GM10248 (cell line): ENCODE results near the gene MEN1.

Experiments
- CTCF ChIA-PET: fragments of 300-600 bp; sonication (Branson Sonifier 250); formaldehyde crosslinking; extraction: SDS; loops from one replicate; lab custom pipeline; 2021; ENCODE audit warnings: antibody characterized with exemption; lab: Yijun Ruan, JAX
- POLR2A ChIA-PET: fragments of 350-650 bp; sonication (Branson Sonifier 250); formaldehyde crosslinking; extraction: SDS; loops from one replicate; lab custom pipeline; 2020; ENCODE audit warnings: antibody characterized with exemption; lab: Yijun Ruan, JAX
- DNase-seq: peaks from one replicate; pipeline ENCODE4 v3.0.0; 2012; ENCODE audit errors: extremely low spot score
- TF ChIP-seq, protein P1 (sequence below): IDR thresholded peaks from 2 replicates; pipeline ENCODE4 v1.5.1; 2012; ENCODE audit warnings: mild to moderate bottlenecking, low read depth; ENCODE audit errors: extremely low read depth, missing control alignments, control extremely low read depth

MEN1 gene

DNA sequence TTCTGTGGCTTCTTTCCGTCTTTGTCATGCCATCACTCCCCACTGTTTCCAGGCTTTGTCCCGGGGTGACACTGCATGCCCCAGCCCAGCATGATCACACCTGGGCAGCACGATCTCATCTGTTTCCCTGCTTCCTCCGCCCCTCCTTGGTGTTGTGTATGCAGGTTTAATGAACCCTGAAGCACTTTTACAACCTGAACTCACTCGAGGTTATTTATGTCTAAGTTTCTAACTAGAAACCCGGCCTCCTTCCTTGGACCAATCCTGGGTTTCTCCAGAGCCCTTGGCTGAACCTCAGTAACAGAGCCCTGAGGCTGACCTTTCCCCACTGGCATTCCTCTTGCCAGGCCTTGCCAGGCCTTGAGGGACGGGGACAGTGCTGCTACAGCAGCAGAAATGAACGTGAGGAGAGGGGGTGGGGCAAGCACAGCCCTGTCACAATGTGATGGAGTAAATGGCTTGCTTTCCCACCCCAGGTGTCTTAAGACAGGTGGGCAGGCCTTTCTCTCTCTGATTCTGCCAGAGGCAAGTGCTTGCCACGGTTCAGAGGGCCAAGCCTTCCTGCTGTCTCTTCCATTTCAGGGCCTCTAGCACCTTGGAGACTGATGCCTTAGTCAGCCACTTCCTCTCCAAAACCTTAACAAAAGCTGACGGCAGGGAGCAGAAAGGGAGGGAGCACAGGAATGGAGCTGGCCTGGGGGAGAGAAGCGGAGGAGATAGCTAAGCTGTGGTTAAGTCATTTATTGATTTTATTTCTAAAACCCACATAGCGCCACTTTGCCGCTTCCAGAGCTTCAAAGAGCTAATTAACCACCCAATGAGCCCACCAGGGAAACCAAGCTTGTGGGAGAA, 47.5 kb downstream of the MEN1 start:
- DNase-seq, result peak; percentile 7
- TF ChIP-seq, protein P1, sequence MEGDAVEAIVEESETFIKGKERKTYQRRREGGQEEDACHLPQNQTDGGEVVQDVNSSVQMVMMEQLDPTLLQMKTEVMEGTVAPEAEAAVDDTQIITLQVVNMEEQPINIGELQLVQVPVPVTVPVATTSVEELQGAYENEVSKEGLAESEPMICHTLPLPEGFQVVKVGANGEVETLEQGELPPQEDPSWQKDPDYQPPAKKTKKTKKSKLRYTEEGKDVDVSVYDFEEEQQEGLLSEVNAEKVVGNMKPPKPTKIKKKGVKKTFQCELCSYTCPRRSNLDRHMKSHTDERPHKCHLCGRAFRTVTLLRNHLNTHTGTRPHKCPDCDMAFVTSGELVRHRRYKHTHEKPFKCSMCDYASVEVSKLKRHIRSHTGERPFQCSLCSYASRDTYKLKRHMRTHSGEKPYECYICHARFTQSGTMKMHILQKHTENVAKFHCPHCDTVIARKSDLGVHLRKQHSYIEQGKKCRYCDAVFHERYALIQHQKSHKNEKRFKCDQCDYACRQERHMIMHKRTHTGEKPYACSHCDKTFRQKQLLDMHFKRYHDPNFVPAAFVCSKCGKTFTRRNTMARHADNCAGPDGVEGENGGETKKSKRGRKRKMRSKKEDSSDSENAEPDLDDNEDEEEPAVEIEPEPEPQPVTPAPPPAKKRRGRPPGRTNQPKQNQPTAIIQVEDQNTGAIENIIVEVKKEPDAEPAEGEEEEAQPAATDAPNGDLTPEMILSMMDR, result no peak
- ChIA-PET POLR2A (interaction anchor here (0.9 to 2.0 kb wide), 3 partner anchors 10 to 16 kb away, joined by 3 to 10 read pairs (median 4); partner anchors contain the start of gene SF1), CTCF (interaction anchor here (0.9 to 2.3 kb wide), 6 partner anchors 8 to 19 kb away, joined by 3 to 8 read pairs (median 4); partner anchors contain the start of gene RASGRP2)

DNA sequence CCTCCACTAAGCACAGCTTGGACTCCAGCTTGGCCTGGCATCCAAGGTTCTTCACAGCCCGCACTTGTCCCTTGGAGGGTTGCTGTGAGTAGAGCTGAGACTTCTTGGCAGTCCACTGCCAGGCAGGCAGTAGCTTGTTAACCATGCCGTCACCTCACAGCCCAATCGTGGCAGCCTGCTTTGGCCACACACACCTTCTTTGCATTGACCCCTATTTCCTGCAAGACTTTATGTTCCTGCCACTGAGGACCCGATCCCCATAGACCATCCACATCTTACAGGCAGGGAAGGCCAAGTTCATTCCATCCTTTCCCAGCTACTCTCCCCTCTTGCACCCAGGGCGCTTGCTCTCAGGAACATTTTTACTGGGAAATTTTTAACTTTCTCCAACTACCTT, 48.1 kb downstream of the MEN1 start:
- POLR2A ChIA-PET, result interaction anchor here (0.9 kb wide), 1 partner anchor 16 kb away, joined by 3 read pairs; the partner anchor contains the start of gene SF1
- TF ChIP-seq, protein P1, result no peak
- DNase-seq, result peak; percentile 20
- CTCF ChIA-PET, result interaction anchor here (0.9 to 1.0 kb wide), 3 partner anchors 9 to 18 kb away, joined by 3 to 4 read pairs (median 3); partner anchors contain the start of gene RASGRP2

DNA sequence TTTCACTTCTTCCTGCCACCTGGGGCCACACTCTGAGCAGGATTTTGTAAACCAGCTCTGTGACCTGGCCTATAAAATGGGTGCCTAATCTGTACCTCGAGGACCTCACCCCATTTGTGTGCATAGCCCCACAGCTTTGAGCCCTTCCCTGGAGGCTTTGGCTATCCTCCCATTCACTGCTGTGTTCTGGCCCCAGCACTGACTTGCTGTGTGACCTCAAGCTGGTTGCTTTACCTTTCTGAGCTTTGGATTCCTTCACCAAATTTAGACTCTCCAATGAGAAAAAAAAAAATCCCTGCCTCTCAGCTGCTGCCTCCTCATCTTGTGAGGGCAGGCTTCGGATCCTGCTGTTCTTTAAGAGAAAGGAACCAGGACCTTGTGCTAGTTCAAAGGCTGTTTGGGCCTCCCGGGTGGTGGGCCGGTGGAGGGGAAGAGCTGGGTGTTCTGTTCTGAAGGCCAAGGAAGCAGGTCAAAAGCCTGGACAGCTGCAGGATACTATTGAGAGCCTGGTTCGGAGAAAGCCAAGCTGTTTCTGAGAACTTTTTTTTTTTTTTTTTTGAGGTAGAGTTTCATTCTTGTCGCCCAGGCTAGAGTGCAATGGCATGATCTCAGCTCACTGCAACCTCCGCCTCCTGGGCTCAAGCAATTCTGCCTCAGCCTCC, 49.5 kb downstream of the MEN1 start:
- TF ChIP-seq, protein P1, result no peak
- ChIA-PET POLR2A (interaction anchor here (0.6 to 2.0 kb wide), 8 partner anchors 10 to 1156 kb away, joined by 3 to 6 read pairs (median 4); partner anchors contain the start of gene SF1), CTCF (interaction anchor here (1.6 to 2.0 kb wide), 2 partner anchors 11 to 18 kb away, joined by 3 to 7 read pairs; partner anchors contain the start of gene SF1)
- DNase-seq, result peak; percentile 8

DNA sequence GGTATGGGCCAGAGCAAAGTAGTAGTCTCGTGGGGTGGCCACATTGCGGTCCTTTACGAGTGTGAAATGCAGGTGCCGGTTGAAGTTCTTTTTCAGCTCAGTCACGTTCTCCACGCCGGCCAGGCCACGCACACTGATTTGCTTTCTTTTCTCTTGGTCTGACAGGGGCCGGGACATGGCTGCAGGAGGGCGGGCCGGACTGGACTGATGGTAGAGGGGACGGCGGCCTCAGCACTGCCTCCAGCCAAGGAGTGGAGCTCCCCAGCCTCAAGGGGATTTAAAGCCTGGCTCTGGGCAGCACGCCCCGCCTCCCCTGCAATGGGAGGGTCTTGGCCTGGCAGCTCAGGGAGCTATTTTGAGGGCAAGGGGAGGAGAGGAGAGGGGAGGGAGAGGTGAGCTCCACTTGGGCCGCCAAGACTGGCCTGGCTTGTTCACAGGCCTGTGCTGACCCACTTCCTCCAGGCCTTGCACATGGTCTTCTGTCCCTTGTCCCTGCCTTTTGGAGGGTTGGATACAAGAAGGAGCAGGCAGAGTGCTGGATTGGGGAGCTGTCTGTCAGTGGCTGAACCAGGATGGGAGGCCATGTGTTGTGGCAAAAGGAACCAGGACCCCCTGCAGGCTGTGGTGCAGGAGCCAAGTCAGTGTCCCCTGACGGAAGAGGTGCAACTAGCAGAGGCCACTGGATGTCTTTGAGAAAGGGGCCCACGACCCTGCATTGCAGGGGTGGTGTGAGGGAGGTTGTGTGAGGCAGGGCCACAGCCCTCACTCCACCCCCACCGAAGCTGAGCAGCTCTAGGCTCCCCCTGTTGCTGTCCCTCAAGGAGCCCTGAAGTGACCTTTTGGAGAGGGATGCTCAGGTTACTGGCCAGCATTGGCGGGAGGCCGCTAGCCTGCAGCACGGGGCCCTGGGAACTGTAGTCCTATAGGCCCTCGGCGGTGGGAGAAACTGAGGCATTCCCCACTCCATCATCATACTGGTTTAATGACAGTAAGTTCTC, 50.3 kb downstream of the MEN1 start, which contains the start of gene PYGM:
PYGM (minus strand) TSS at position 253 of the 998 bp plus-strand sequence; CDS start at position 177, 76 bp downstream.
- CTCF ChIA-PET, result interaction anchor here (0.9 to 2.0 kb wide), 5 partner anchors 8 to 24 kb away, joined by 3 to 9 read pairs (median 3); partner anchors contain the start of gene SF1
- DNase-seq, result peak; percentile 25
- POLR2A ChIA-PET, result interaction anchor here (0.6 to 2.0 kb wide), 5 partner anchors 10 to 576 kb away, joined by 3 to 6 read pairs (median 4); partner anchors contain the start of gene SF1
- TF ChIP-seq, protein P1, result no peak

DNA sequence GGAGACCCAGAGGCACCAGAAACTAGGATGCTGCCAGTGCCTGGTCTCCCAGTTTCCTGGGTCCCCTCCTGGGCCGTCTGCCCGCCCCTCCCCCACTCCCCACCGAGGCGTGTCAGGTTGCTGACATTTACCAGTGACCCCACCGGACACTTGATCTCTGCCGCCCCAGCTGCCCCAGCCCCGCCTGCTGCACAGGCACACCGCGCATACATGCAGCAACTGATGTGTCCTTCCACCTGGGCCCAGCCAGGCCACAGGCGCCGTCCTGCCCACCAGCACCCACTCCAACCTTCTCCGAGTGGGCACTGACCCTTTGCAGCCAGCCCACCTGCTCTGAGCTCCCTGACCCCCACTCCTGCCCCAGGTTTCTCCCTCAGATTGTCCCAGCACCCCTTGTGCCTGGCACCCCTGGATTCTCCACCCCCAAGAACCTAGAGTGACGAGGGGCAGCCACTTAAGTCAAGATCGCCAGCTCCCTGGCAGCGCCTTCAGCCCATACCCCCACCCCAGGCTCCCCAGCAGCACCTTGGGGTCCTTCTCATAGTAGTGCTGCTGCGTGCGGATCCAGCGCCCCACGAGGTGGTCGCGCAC, 51.1 kb downstream of the MEN1 start:
- TF ChIP-seq, protein P1, result no peak
- ChIA-PET POLR2A (interaction anchor here (0.6 to 2.0 kb wide), 2 partner anchors 15 to 19 kb away, joined by 4 read pairs; partner anchors contain the start of gene SF1), CTCF (interaction anchor here (0.9 to 2.0 kb wide), 5 partner anchors 8 to 23 kb away, joined by 3 to 9 read pairs (median 3); partner anchors contain the start of gene SF1)
- DNase-seq, result peak; percentile 10
